Astrocyte of the hippocampus (primary cell): ENCODE data around the gene CYBA.
"Not testable (repeated sequence)": the region's sequence is repeated elsewhere in the genome, so short reads cannot be mapped to it uniquely, and the experiment has no call there.

Source experiments
- DNase-seq: peaks from one replicate; pipeline ENCODE4 v3.0.0; 2011; ENCODE audit warnings: low read depth, low spot score

Gene CYBA

GRCh38 chr16:88686439-88687253, 35.8 kb upstream of the CYBA start, which contains the start of gene SNAI3:
TSS of gene SNAI3 (minus strand) at chr16:88686507. CDS start at chr16:88686406, 101 bp downstream.
- DNase-seq, result peak; percentile 79

DNA sequence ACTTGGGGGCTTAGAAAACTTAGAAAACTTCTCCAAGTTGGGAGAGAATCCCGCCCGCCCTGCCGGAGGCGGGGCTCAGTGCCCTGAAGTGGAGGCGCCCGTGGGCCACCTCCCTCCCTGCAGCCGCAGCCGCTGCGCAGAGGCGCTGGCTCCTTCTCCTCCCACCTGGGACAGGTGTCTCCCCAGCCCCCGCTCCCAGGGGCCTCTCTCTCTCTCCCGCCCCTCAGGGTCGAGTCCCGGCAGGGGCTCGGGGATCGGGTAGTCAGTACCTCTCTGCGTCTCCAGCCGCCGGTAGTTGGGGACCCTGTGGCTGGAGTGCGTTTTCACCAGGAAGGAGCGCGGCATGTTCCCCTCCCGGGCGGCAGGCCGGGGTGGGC, 35.2 kb upstream of the CYBA start:
- peak; percentile 30 for DNase-seq

GRCh38 chr16:88685156-88686061, 34.6 kb upstream of the CYBA start:
- peak; percentile 62 for DNase-seq

- DNase-seq, result no peak
Measured at GRCh38 chr16:88684569-88685155, 33.8 kb upstream of the CYBA start.

GRCh38 chr16:88681709-88682451, 31.0 kb upstream of the CYBA start:
- peak; percentile 23 for DNase-seq

DNA sequence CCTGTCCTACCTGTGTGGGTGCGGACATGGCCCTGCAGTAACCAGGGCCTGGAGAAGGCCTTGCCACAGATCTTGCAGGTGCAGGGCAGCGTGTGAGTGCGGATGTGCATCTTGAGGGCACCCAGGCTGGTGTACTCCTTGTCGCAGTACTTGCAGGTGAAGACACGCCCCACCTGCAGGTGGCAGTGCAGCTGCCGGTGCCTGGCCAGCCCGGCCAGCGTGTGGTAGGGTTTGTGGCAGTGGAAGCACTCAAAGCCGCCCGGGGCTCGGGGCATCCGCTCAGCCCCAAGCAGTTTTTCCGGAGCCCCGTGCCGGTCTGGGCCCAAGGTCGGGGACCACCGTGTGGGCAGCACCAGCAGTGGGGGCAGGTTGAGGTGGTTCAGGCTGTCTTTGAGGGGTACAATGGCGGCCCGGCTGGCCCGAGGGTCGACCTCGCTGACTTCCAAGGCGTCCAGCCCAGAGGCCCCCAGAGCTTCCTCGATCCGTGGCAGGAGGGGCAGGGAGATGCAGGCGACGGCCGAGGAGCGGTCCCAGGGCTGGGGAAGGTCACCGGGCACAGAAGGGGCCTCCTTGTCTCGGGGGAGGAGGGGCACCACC, 30.3 kb upstream of the CYBA start:
- DNase-seq, result peak; percentile 13

GRCh38 chr16:88680554-88681083, 29.8 kb upstream of the CYBA start:
- no peak for DNase-seq

DNA sequence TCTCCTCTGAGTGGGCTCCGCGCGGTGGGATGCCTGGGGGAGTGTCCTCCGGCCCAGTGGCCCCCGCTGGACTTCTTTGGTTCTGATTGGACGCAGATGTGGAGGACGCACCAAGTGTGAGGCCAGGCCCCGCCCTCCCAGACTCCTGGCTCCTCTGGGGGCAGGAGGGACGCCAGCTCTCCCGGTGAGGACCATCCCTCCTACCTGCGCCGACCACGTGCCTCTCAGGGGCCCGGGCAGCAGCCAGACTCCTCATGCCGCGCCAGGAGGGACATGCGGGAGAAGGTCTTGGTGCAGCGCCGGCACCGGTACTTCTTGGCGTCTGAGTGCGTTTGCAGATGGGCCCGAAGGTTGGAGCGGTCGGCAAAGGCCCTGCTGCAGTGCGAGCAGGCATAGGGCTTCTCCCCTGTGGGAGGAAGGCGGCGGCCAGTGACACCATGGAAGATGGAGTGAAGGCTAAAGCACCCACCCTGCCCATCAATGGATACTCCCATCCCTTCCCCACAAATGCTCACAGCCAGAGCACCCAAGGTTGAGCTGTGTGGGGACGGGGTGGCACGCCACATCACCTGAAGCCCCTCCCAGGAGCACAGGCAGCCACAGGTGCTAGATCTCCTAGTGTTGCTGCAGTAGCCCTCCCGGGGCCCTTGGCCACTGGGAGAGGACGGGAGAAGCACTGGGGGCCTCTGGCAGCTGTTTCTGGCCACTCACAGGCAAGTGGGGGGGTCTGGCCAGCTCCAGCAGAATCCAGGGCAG, 27.5 kb upstream of the CYBA start:
- no peak for DNase-seq

GRCh38 chr16:88677721-88678120, 26.9 kb upstream of the CYBA start:
- no peak for DNase-seq

DNA sequence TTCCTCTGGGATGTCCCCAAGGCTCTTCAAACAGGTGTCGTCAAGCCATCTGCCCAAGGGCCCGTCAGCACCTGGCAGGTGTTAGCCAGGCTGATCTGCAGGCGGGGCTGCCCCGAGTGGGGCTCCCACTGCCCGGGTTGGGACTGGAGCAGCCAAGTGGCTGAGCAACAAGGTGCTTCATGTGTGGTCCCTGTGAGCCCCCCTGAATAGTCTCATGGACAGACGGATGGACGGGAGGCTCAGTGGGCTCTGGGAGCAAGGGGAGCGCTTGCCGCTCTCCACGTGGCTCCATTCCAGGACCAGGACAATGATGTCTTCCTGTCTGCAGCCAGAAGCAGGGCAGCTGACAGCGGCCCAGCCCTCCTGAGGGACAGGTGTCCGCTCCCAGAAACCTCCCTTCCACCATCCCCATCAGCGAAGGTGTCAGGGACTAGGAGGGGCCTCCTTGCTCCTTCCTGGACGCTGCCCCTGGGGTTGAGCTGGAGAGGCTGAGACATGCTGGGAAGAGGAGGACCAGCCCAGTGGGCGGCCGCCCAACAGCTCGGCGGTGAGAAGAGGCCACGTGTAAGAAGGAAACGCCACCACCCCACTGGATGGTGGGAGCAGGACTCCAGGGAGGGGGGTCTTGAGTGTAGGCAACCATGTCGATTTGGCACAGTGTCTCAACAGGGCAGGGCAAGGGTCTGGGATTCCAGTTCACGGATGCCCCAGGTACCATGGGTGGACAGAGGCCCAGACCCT, 25.8 kb upstream of the CYBA start:
- no peak for DNase-seq

GRCh38 chr16:88673716-88674379, 23.0 kb upstream of the CYBA start:
- DNase-seq, result no peak

GRCh38 chr16:88672776-88673175, 21.9 kb upstream of the CYBA start:
- no peak for DNase-seq

GRCh38 chr16:88671806-88672205, 21.0 kb upstream of the CYBA start:
- no peak for DNase-seq

DNA sequence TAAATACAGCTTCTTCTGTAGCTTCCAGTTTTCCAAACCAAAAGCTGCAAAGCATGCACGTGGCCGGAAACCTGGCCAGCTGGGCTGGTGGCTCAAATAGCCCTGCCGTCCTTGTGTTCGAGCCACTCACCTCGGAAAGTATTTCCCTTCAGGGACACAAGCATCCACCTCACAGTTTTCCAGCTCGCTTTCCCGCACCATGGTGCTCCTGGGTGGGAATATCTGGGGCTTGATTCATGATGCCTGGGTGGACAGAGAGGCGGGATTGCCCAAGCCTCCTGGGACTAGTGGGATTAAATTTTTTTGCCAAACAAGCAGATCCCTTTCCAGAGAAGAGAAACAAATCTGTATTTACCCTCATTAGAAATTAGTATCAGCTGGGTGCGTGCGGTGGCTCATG, 19.1 kb upstream of the CYBA start:
- DNase-seq, result no peak

DNA sequence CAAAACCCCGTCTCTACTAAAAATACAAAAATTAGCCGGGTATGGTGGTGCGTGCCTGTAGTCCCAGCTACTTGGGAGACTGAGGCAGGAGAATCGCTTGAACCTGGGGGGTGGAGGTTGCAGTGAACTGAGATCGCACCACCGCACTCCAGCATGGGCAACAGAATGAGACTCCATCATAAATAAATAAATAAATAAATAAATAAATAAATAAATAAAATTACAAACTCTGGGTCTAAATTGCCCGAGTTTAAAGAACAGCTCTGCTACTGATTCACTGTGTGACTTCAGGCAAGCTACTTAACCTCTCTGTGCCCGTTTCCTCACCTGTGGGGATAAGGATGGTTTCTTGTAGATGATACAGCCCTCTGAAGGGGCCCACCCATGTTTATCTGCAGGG, 18.6 kb upstream of the CYBA start:
- not testable (repeated sequence) for DNase-seq

GRCh38 chr16:88667461-88667860, 16.6 kb upstream of the CYBA start:
- DNase-seq, result no peak

- no peak for DNase-seq
Measured at GRCh38 chr16:88665570-88665969, 14.7 kb upstream of the CYBA start.

- no peak for DNase-seq
Measured at GRCh38 chr16:88665148-88665547, 14.3 kb upstream of the CYBA start.
